WTC11 (cell line): ENCODE results near the gene GALNTL6. TPM values are rescaled to one million over a fixed set of nuclear protein-coding genes. Genes with fewer than 3 reads are reported as not detected.
A peak's percentile ranks its signal among the peaks of the same experiment; 100 is the strongest.

ENCODE experiments used
- ATAC-seq: fragments of 200-7000 bp; cut with Tn5 transposase; 2 replicates; pipeline ENCODE4 v1.10.0; 2021; ENCODE audit warnings: mild to moderate bottlenecking, moderate library complexity
- CTCF ChIA-PET: fragments of 300-600 bp; sonication (Branson Sonifier 250); formaldehyde crosslinking; loops from one replicate; lab custom pipeline; 2021; ENCODE audit warnings: antibody characterized with exemption; lab: Charles Lee
- POLR2A ChIA-PET: fragments of 350-600 bp; sonication (Branson Sonifier 250); formaldehyde crosslinking; loops from one replicate; lab custom pipeline; 2021; ENCODE audit warnings: antibody characterized with exemption; lab: Charles Lee
- DNase-seq: peaks from one replicate; pipeline ENCODE4 v3.0.0; 2021; ENCODE audit warnings: low spot score
- H3K27ac Mint-ChIP-seq: 2 replicates; pipeline ENCODE4 v1.8.0; 2021; ENCODE audit warnings: mixed read lengths
- H3K27me3 Mint-ChIP-seq: 2 replicates; pipeline ENCODE4 v1.8.0; 2021; ENCODE audit warnings: low read depth, mild to moderate bottlenecking, moderate library complexity, mixed read lengths
- H3K36me3 Mint-ChIP-seq: 2 replicates; pipeline ENCODE4 v1.8.0; 2021; ENCODE audit warnings: mixed read lengths
- H3K4me1 Mint-ChIP-seq: 2 replicates; pipeline ENCODE4 v1.8.0; 2022; ENCODE audit warnings: mixed read lengths
- H3K4me3 Mint-ChIP-seq: 2 replicates; pipeline ENCODE4 v1.8.0; 2021; ENCODE audit warnings: mild to moderate bottlenecking, moderate library complexity, mixed read lengths
- H3K9me3 Mint-ChIP-seq: 2 replicates; pipeline ENCODE4 v1.8.0; 2021; ENCODE audit warnings: mixed read lengths
- ARID4B ChIP-seq: sonication (generic); formaldehyde crosslinking; IDR thresholded peaks from 2 replicates; pipeline ENCODE4 v1.8.0; 2023; ENCODE audit warnings: missing genetic modification reagents, mild to moderate bottlenecking, borderline replicate concordance
- ATF1 ChIP-seq: sonication (generic); formaldehyde crosslinking; IDR thresholded peaks from 2 replicates; pipeline ENCODE4 v1.8.1; 2023; ENCODE audit warnings: mild to moderate bottlenecking, moderate library complexity, missing genetic modification reagents
- ATF2 ChIP-seq: sonication (generic); formaldehyde crosslinking; IDR thresholded peaks from 2 replicates; pipeline ENCODE4 v1.8.1; 2022; ENCODE audit warnings: low read depth, missing genetic modification reagents, borderline replicate concordance
- CBFB ChIP-seq: sonication (generic); formaldehyde crosslinking; IDR thresholded peaks from 2 replicates; pipeline ENCODE4 v1.8.1; 2022; ENCODE audit warnings: mild to moderate bottlenecking, low read depth, missing genetic modification reagents
- CTCF ChIP-seq: fragments of 200-600 bp; IDR thresholded peaks from 2 replicates; pipeline ENCODE4 v1.8.0; 2022; ENCODE audit warnings: antibody characterized with exemption
- ETV6 ChIP-seq: sonication (generic); formaldehyde crosslinking; IDR thresholded peaks from 2 replicates; pipeline ENCODE4 v1.8.1; 2022; ENCODE audit warnings: mild to moderate bottlenecking, missing genetic modification reagents
- GTF2I ChIP-seq: fragments of 250-450 bp; sonication (Bioruptor Pico); conservative IDR thresholded peaks from 2 replicates; pipeline ENCODE4 v1.4.0; 2021; ENCODE audit warnings: mild to moderate bottlenecking
- IRF1 ChIP-seq: sonication (generic); formaldehyde crosslinking; IDR thresholded peaks from 2 replicates; pipeline ENCODE4 v1.8.0; 2023; ENCODE audit warnings: missing genetic modification reagents
- KAT7 ChIP-seq: sonication (generic); formaldehyde crosslinking; IDR thresholded peaks from 2 replicates; pipeline ENCODE4 v1.8.1; 2023; ENCODE audit warnings: missing genetic modification reagents, mild to moderate bottlenecking, borderline replicate concordance
- NFATC4 ChIP-seq: fragments of 250-450 bp; sonication (Bioruptor Pico); IDR thresholded peaks from 2 replicates; pipeline ENCODE4 v1.9.0; 2021; ENCODE audit warnings: mild to moderate bottlenecking
- NR2C2 ChIP-seq: sonication (generic); formaldehyde crosslinking; IDR thresholded peaks from 2 replicates; pipeline ENCODE4 v1.8.0; 2022; ENCODE audit warnings: mild to moderate bottlenecking, missing genetic modification reagents
- PRDM15 ChIP-seq: sonication (generic); formaldehyde crosslinking; IDR thresholded peaks from 2 replicates; pipeline ENCODE4 v1.8.0; 2022; ENCODE audit warnings: missing genetic modification reagents
- RELA ChIP-seq: sonication (generic); formaldehyde crosslinking; IDR thresholded peaks from 2 replicates; pipeline ENCODE4 v1.8.1; 2022; ENCODE audit warnings: missing genetic modification reagents, mild to moderate bottlenecking, borderline replicate concordance
- RORB ChIP-seq: fragments of 250-450 bp; sonication (Bioruptor Pico); IDR thresholded peaks from 2 replicates; pipeline ENCODE4 v1.9.0; 2021; ENCODE audit warnings: mild to moderate bottlenecking
- TEAD4 ChIP-seq: sonication (generic); formaldehyde crosslinking; IDR thresholded peaks from 2 replicates; pipeline ENCODE4 v1.8.0; 2022; ENCODE audit warnings: mild to moderate bottlenecking, missing genetic modification reagents
- TP53 ChIP-seq: sonication (generic); formaldehyde crosslinking; IDR thresholded peaks from 2 replicates; pipeline ENCODE4 v1.8.1; 2023; ENCODE audit warnings: mild to moderate bottlenecking, missing genetic modification reagents
- ZBTB43 ChIP-seq: sonication (generic); formaldehyde crosslinking; IDR thresholded peaks from 2 replicates; pipeline ENCODE4 v1.8.1; 2023; ENCODE audit warnings: mild to moderate bottlenecking, missing genetic modification reagents
- ZNF121 ChIP-seq: sonication (generic); formaldehyde crosslinking; IDR thresholded peaks from 2 replicates; pipeline ENCODE4 v1.8.0; 2023; ENCODE audit warnings: missing genetic modification reagents
- ZNF138 ChIP-seq: sonication (generic); formaldehyde crosslinking; conservative IDR thresholded peaks from 2 replicates; pipeline ENCODE4 v1.8.1; 2022; ENCODE audit warnings: mild to moderate bottlenecking, moderate library complexity, missing genetic modification reagents
- ZNF232 ChIP-seq: sonication (generic); formaldehyde crosslinking; IDR thresholded peaks from 2 replicates; pipeline ENCODE4 v1.8.0; 2022; ENCODE audit warnings: mild to moderate bottlenecking, missing genetic modification reagents
- ZNF671 ChIP-seq: fragments of 250-450 bp; sonication (Bioruptor Pico); IDR thresholded peaks from 2 replicates; pipeline ENCODE4 v1.8.0; 2021; ENCODE audit warnings: mild to moderate bottlenecking
- total RNA-seq: library from RNA; stranded (reverse); gene quantifications from 3 replicates; pipeline ENCODE4 v1.2.3, GENCODE V29; 2021

Gene GALNTL6
- total RNA-seq, 1 experiment from 2014 or later: 0.24 TPM

- TF ChIP-seq ATF2 (CRISPR knock-in tag): no peak
- TF ChIP-seq, all 79 proteins: peak for 0
Observed at GRCh38 chr4:172497321-172497720, 684.1 kb downstream of the GALNTL6 start (continued).

- H3K9me3 Mint-ChIP-seq: peaks cover 18% of the 10 kb centered on the region
- H3K4me3 Mint-ChIP-seq: no peak overlapping the region
- peak; percentile 52 for ATAC-seq
- H3K27me3 Mint-ChIP-seq: no peaks in the 10 kb centered on the region
- ChIA-PET POLR2A (interaction anchor here (1.6 kb wide), 1 partner anchor 12 kb away, joined by 3 read pairs; no protein-coding TSS in a partner anchor), CTCF (interaction anchor here (0.9 to 1.3 kb wide), 2 partner anchors 12 to 15 kb away, joined by 3 to 6 read pairs; no protein-coding TSS in a partner anchor)
- DNase-seq: no peak
- no peaks in the 10 kb centered on the region for H3K36me3 Mint-ChIP-seq
- TF ChIP-seq KAT7 (CRISPR knock-in tag) (no peak), RORB (CRISPR knock-in tag) (no peak), RELA (CRISPR knock-in tag) (no peak), ARID4B (CRISPR knock-in tag) (no peak), TP53 (CRISPR knock-in tag) (no peak), TEAD4 (CRISPR knock-in tag) (no peak), ATF1 (no peak), IRF1 (CRISPR knock-in tag) (no peak), NFATC4 (no peak), GTF2I (CRISPR knock-in tag) (no peak), ETV6 (no peak), PRDM15 (CRISPR knock-in tag) (no peak), ZBTB43 (CRISPR knock-in tag) (no peak), ZNF138 (no peak), CBFB (CRISPR knock-in tag) (no peak), NR2C2 (CRISPR knock-in tag) (no peak), ZNF121 (CRISPR knock-in tag) (no peak), ZNF232 (no peak), CTCF (no peak), ZNF671 (CRISPR knock-in tag) (no peak)
- H3K27ac Mint-ChIP-seq: no peak overlapping the region
- H3K4me1 Mint-ChIP-seq: peaks cover 10% of the 10 kb centered on the region
Observed at GRCh38 chr4:172514011-172514410, 700.8 kb downstream of the GALNTL6 start.
